ENCODE measurements around the gene CREB3L2.
A peak's percentile ranks its signal among the peaks of the same experiment; 100 is the strongest.
"Not testable (repeated sequence)": the region's sequence is repeated elsewhere in the genome, so short reads cannot be mapped to it uniquely, and the experiment has no call there.

CREB3L2 gene

DNA sequence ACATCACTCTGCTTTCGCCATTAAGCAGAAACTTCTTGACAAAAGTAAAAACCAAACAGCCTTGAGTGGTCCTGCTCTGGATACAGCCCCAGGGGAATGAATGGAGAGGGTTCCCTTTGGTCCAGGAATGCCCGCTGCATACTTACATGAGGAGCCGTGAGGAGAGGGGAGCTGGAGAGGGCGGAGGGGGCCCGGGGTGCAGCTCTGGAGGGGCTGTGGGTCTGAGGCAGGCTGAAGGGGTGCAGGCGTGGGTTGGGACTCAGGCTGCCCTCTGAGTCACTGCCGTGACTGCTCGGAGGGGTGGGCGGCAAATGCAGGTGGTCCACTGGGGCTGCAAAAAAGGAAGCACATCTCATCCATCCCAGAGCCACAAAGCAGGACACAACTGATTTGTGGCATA lies 93.8 kb downstream of the CREB3L2 start:
- no peak for DNase-seq (ENCODE audit: extremely low read depth in 1 of 2, low read depth in 1 of 2)

DNA sequence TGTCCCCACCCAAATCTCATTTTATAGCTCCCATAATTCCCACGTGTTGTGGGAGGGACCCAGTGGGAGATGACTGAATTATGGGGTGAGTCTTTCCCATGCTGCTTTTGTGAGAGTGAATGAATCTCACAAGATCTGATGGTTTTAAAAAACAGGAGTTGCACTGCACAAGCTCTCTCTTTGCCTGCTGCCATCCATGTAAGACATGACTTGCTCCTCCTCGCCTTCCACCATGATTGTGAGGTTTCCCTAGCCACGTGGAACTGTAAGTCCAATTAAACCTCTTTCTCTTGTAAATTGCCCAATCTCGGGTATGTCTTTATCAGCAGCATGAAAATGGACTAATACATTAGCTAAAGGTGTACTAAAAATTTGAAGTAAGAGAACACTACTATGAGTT lies 95.2 kb downstream of the CREB3L2 start:
- not testable (repeated sequence) for DNase-seq (ENCODE audit: extremely low read depth in 1 of 2, low read depth in 1 of 2)

DNA sequence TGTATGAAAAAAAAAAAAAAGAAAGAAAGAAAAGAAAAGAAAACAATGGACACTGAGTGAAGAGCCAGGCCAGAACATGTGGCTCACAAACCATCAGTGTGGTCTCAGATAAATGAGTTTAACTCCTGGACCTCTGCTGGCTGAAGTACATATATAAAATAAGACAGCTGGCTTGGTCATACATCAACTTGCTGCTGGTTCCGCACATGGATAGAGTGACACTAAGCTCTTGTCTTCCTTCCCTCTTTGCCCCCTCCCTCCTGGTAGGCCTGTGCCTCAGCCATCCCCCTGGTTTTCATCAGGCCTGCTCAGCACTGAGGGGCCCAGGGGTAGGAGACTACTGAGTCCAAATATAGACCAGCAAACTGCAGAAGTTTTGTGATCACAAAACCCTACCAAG lies 97.1 kb downstream of the CREB3L2 start:
- DNase-seq (ENCODE audit: extremely low read depth in 1 of 2, low read depth in 1 of 2), result no peak

DNA sequence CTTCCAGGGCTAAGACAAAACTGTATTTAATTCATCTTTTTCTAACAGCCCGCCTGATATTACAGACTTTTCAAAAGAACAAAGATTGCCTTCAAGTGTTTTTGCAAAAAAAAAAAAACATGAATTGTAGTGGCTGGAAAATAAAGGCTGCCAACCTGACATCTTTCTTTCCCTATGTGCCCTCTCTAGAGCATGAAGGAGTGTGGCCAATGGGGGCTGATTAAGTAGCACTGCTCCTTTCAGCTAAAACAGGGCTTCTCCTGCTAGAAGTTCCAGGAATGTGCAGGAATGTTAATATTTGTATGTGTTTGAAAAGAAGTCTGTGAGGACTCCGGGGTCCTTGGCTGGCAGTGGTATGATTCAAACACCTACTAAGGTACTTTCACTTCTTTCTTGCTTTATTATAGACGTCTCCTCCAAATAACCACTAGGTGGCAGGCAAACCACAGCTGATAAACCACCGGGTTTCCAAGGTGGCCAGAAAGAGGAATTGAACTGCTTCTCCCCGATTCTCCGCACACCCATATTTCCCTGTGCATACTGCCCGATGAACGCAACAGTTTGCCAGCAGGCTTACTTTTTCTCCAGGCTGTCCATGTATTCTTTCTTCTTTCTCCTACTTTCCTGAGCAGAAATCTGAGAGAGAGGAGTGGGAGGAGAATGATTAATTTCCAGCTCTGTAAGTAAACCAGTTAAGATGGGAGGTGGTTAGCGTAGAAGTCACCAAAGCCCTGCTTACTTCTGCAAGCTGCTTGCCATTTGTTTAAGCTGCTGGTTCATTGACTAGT lies 98.3 kb downstream of the CREB3L2 start:
- DNase-seq (ENCODE audit: extremely low read depth in 1 of 2, low read depth in 1 of 2), result peak in 1 of 2 donors; percentile 28

DNA sequence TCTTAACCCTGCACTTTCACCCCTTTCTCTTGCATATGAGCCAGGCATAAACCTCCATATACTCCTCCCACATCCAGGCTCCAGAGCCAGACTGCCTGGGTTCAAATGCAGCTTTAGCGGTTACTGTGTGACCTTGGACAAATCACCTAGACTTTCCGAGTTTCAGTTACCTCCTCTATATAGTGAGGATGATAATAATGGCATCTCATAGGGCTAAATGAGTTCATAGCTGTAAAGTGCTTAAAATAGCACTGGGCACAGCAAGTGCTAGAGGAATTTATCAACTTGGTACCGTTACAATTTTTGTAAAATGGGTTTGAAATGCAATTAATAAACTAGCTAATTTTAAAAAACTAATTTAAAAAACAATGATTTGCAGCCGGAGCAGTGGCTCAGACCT lies 101.7 kb downstream of the CREB3L2 start:
- DNase-seq (ENCODE audit: extremely low read depth in 1 of 2, low read depth in 1 of 2), result no peak

DNA sequence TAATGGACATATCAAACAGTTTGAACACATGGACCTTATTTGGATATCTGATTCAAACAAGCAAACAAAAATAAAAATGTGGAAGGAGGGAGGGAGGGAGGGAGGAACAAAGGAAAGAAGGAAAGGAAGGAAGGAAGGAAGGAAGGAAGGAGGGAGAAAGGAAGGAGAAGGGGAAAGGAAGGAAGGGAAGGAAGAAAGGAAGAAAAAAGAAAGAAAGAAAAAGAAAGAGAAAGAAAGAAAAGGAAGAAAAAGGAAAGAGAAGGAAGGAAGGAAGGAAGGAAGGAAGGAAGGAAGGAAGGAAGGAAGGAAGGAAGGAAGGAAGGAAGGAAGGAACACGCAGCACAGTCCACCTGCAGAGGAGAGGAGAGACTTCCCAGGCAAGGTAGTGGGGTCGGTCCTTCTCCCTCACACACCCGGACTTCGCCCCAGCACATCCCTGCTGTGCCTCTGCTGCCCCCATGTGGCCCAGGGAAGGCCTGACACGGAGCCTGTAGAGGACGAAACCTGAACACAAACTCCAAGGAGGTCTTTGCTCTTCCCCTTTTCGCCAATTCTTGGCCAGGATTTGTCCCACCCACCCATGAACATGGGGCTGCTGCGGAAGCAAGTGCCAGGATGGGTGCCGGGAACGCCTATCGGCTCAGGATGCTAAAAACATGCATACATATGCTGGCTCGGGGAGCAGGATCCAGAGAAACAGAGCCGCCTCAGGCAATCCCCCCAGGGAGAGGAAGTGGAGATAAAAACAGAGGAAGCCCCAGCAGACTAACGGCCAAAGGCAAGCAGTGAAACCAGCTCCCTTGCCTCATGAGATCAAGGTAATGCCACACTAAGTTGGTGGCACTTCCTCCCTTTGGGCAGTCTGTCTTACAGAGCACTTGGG lies 102.8 kb downstream of the CREB3L2 start:
- DNase-seq (ENCODE audit: extremely low read depth in 1 of 2, low read depth in 1 of 2), result peak; percentile 50 to 62

DNA sequence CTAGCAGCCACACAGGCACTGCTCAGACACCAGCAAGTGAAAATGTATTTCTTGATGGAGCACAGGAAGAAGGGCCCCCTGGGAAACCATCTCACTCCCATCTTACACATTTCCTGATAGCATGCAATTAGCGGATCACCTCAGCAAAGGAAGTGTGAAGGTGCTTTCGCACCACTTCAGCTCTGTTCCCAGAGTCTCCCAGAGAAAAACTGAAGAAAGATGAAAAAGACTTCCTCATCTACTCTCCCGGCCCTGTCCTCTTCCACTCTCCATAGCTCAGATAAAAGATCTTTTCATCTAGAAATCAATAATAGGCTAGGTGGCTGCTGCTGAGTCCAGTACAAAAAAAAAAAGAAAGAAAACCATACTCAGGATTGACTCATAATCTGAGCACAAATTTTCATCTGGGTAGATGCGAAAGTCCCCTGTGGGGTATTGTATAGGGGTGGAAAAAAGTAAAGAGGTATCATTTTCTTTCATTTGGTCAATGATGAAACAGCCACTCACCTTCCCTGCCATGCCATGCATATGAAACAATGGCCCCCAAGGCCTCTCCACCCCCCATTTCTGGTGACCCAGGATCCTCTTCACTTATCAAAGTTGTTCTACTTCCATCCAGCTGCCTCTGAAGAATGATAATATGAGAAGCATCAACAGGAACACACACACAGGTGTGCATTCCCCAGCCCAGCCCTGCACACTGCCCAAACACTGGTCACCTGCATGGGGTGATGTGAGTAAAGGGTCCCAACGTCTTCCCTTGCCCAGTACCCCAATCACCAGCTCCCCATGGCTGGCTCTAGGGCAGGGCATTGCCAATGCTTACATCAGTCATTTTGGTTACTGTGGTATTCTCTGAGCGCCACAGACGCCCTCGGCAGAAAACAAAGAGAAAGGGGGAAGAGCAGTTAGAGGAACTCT lies 106.3 kb downstream of the CREB3L2 start:
- DNase-seq (ENCODE audit: extremely low read depth in 1 of 2, low read depth in 1 of 2), result peak in 1 of 2 donors; percentile 42

DNA sequence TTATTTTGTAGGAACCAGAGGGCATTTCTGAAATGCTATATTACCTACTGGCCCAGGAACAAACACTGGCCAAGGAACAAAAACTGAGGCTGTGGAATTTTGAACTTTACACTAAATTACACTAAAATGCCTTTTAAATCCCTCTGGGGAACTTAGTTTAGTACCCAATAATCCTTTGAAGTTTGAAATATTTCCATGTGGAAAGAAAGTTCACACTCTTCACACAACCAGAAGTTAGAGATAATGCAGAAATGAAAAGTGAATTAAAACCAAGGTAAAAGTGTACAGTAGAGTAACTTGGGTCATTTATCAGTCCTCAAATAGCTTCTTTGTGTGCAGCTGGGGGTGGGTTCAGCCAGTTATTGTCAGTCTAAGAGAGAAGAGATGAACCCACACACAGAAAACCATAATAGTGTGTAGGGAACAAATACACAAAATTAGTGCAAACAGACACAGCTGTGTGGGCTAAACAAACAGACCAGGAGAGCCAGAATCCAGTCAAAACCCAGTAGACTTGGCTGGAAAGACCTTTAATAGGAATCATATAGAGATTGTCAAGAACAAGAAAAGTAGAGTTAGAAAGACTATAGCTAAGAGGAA lies 108.6 kb downstream of the CREB3L2 start:
- DNase-seq (ENCODE audit: extremely low read depth in 1 of 2, low read depth in 1 of 2), result no peak

DNA sequence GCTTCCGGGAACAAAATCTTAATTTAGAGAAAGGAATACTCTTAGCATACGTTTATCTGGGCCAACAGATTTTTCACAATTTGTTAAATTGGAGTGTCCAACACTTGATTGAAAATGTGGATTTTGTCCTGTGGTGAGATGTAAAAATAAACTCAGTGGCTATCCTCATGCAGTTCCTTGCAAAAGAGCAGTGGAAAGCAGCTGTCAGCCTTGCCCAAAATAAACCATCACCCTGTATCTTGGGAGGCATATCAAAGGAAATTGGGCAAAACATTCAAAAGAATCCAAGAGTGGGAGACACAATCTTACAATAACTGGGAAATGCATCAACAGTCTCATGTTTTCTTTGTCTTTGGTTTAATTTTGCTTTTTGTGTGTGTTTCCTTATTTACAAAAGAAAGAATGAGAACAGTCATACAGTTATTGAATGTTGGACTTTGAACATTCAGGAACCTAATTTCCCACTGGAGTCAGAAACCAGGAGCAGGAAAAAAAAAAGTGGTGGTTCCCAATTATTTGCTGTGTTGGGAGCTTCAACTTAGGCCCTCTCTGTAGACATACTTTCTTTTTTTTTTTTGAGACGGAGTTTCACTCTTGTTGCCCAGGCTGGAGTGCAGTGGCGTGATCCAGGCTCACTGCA lies 110.8 kb downstream of the CREB3L2 start:
- no peak for DNase-seq (ENCODE audit: extremely low read depth in 1 of 2, low read depth in 1 of 2)

DNA sequence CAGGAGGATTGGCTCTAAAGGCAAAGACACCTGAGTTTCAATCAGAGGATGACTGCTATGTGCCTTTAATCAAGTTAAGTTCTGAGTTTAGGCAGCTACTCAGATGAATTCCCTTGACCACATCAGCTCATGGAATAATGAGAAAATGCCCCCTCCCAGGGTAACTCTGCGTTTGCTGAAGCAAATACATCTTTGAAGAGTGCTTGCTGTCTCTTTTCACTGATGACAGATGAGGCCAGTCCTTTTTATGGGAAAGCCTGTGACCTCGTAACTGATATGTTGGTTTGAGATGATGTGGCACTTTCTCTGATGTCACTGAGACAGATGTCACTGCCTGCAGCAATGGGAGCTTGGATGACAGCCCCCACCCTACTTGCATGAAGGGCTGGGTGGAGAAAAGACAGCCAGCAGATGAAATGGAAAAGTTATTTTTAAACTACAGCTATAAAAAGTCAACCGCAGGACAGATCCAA lies 111.4 kb downstream of the CREB3L2 start:
- no peak for DNase-seq (ENCODE audit: extremely low read depth in 1 of 2, low read depth in 1 of 2)

DNA sequence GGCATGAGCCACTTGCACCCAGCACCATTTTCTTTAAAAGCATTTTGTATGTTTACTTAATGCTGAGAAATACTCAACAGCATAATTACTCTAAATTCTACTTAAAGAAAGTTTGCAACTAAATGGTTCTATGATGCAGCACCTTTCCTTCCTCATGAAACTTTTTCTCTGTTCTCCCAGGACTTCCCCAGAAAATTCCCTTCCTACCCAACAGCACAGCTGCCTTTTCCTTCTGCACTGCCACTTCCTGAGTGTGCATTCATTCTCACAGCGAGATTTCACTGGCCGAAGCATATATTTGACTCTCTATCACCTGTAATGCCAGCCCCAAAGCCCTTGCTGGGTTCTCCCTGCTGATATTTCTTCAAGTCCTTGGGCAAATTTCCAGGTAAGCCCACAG lies 113.6 kb downstream of the CREB3L2 start:
- no peak for DNase-seq (ENCODE audit: extremely low read depth in 1 of 2, low read depth in 1 of 2)

DNA sequence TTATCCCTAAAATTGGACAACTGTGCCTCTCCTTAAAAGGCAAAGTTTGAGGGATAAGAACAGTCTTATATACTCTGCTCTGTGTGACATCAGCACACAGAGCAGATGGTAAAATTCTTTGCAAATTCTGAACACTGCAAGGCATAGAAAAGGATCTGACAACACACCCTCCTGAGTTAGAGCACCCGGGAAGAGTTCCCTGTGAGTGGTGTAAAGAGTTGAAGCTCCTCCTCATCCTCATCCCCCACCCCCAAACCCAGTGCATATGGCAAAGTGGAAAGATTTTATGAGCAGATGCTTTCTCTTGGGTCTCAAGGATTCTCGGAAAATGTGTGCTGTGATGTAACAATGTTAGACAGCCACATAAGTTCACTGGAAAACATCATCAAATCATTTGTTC lies 115.1 kb downstream of the CREB3L2 start:
- no peak for DNase-seq (ENCODE audit: extremely low read depth in 1 of 2, low read depth in 1 of 2)

DNA sequence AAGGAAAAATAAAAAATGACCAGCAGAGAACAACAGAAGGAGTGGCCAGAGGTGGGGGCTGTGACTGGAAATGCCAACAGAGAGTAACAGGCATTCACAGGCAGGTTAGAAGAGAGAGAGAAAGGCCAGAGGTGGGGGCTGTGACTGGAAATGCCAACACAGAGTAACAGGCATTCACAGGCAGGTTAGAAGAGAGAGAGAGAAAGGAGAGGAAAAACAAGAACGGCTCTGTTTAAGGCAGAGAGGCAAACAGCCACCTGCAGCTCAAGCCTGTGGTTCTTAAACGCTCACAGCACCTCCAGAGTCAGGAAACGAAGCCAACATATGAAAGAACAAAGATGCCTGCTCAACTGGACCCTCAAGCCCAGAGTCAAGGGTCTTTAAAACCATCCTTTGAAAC lies 115.6 kb downstream of the CREB3L2 start:
- no peak for DNase-seq (ENCODE audit: extremely low read depth in 1 of 2, low read depth in 1 of 2)

DNA sequence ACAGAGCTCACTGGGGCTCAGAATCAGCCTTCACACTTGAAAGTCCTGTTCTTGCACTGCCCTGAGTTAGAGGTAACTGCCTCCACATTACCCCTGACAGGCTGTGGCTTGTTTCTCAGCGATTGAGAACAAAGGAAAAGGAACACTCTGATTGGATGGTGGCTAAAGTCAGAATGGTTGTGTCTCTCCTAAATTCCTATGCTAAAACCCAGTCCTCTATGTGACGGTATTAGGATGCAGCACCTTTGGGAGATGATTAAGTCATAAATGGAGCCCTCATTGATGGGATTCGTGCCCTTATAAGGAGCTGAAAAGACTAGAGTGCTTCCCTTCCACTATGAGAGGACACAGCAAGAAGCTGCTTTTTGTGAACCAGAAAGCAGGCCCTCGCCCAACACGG lies 116.2 kb downstream of the CREB3L2 start:
- no peak for DNase-seq (ENCODE audit: extremely low read depth in 1 of 2, low read depth in 1 of 2)

DNA sequence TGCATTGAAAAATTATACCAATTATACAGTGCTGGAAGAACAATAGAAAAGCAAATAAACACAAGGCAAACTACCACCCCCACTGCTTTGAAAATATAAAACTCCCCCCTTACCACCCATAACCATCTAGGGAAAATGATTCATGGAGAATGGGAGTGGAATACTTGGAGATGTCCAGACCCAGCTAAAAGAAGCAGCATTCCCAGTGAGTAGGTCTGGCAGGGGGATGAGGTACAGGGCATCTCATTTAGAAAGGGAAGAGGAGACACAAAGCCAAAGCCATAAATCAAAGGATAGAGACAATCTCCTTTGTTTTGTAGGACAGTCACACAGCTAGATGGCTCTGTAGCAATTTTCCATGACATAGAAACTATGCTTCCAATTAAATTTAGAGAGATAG lies 119.1 kb downstream of the CREB3L2 start:
- no peak for DNase-seq (ENCODE audit: extremely low read depth in 1 of 2, low read depth in 1 of 2)

DNA sequence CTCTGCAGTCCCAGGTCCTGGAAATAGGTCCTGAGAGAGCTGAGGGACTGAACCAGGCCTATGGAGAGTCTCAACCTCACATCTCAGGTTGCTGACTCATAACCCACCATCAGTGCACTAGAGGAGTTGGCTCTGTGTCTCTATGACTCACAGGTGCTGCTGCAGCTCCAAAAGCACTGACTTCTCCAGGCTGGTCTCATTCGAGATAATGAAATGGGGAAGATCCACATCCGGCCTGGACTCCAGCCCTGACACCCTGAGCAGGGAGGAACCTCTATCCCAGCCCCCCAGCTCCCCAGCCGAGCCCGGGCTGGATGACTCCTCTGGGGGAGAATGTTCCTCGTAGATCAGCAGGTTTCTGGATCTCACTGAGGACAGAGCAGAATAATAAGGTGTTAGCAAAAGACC lies 119.6 kb downstream of the CREB3L2 start:
- DNase-seq (ENCODE audit: extremely low read depth in 1 of 2, low read depth in 1 of 2), result peak in 1 of 2 donors; percentile 32

DNA sequence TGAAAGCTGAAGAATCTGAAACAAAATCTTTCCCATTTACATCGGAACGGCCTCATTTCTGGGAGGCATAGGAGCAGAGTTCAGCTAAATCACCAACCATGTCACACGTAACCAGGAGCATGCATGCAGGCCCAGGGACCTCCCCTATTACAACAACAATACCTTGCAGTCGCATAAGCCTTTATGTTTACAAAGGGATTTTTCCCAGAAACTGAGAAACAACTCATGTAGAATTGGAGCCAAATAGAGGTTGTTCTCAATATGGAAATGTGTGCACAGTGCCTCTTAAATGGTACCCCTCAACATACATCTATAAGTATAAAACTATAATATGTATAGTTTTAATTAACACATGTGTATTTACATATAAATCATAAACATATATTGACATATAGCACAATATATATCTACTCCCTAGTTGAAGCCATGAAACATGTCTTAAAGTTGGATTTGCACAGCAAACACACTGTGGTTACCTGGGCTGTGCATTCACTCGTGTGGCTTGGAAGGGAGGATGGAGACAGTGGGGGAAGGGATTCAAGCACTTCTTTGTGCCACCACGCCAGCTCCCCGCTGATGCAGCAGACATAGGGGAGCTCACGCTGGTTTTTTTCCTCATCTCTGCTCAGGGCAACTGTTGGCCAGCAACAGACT lies 120.2 kb downstream of the CREB3L2 start:
- DNase-seq (ENCODE audit: extremely low read depth in 1 of 2, low read depth in 1 of 2), result no peak

DNA sequence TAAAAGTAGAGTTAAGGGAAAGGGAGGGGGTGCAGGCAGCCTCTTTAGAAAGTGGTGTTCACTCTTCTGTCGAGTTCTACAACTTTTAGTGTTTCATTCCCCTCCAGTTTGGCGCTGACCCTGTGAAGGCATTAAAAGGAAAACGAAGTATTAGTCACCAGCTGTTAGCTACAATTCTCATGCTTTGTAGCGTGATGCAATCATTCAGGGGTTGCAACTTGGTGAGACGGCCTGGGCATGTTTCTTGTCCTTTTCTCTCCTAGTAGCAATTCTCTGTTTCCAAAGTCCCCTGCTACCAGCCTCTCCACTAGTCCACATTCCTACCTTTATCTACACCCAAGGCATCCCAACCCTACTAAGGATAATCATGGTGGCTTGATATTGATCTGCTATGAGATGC lies 121.5 kb downstream of the CREB3L2 start:
- no peak for DNase-seq (ENCODE audit: extremely low read depth in 1 of 2, low read depth in 1 of 2)

DNA sequence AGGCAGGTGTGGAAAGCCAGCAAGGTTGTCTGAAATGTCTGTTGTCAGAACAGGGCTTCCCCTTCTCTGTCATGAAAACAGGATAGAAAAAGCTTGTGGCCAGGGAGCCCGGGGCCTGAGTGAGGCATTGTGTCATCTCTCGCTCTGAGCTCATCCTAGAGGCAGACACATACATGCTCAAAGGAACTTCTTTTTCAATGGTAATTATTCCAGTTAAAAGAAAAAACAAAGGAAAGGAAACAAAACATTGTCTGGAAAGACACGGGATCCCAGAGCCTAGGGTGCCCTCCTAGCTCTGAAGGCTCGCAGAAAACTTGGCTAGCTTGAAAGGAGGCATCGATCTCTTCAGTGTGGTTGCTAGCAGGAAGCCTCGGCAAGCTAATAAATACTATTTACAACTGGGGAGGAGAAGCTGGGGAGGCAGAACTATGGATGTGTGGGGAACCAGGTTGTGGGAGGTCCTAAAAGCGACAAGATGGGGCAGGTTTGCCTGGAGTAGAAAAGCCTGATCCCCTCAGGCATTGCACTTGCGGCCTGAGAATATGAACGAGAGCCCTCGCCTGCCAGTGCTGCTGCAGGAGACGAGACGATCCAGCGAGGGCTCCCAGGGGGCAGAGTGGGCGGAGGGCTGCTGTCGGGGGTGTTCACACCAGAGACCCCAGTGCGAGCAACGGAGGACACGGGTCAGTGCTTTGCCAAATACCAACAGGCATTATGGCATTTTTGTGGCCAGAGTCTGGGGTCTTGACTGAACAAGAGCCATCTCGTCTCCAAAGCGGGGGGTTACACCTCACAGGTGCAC lies 122.3 kb downstream of the CREB3L2 start:
- no peak for DNase-seq (ENCODE audit: extremely low read depth in 1 of 2, low read depth in 1 of 2)
